Measurements from ENCODE around the gene MYOM1. TPM values are rescaled to one million over a fixed set of nuclear protein-coding genes. Genes with fewer than 3 reads are reported as not detected.

The MYOM1 gene
- total RNA-seq, 1 donor from 2014 or later, result 1.2 TPM

- H3K4me1 ChIP-seq, result peaks cover 14% of the 10 kb centered on the region
- DNase-seq (ENCODE audit: extremely low spot score in 2 of 2), result no peak
Measured at GRCh38 chr18:3104190-3105054, 115.3 kb downstream of the MYOM1 start.

GRCh38 chr18:3103576-3103975, 116.2 kb downstream of the MYOM1 start:
- Histone ChIP-seq H3K27me3 (no peaks in the 10 kb centered on the region), H3K4me1 (peaks cover 14% of the 10 kb centered on the region), H3K9me3 (no peaks in the 10 kb centered on the region), H3K4me3 (no peak overlapping the region), H3K27ac (no peak overlapping the region), H3K36me3 (no peaks in the 10 kb centered on the region)
- TF ChIP-seq POLR2AphosphoS5 (IDR thresholded peaks at IDR 0.05; ENCODE audit: insufficient read depth in 1 of 2, low read depth in 1 of 2) (no peak), CTCF (IDR thresholded peaks at IDR 0.05) (no peak), POLR2A (IDR thresholded peaks at IDR 0.05) (no peak)
- intact Hi-C loops (cut with DNase I), result no loop called here
- DNase-seq (ENCODE audit: extremely low spot score in 2 of 2), result no peak

More at GRCh38 chr18:3104190-3105054, 115.3 kb downstream of the MYOM1 start:
- Histone ChIP-seq H3K27me3 (no peaks in the 10 kb centered on the region), H3K4me3 (no peak overlapping the region), H3K9me3 (no peaks in the 10 kb centered on the region), H3K27ac (no peak overlapping the region), H3K36me3 (no peaks in the 10 kb centered on the region)
- TF ChIP-seq CTCF (IDR thresholded peaks at IDR 0.05) (no peak), POLR2AphosphoS5 (IDR thresholded peaks at IDR 0.05; ENCODE audit: insufficient read depth in 1 of 2, low read depth in 1 of 2) (peak in 1 of 2 donors; percentile 41)
- intact Hi-C loops (cut with DNase I), result no loop called here

GRCh38 chr18:3102983-3103382, 116.8 kb downstream of the MYOM1 start:
- Histone ChIP-seq H3K27me3 (no peaks in the 10 kb centered on the region), H3K36me3 (no peaks in the 10 kb centered on the region), H3K27ac (no peak overlapping the region), H3K9me3 (no peaks in the 10 kb centered on the region), H3K4me1 (peaks cover 14% of the 10 kb centered on the region), H3K4me3 (no peak overlapping the region)
- TF ChIP-seq POLR2AphosphoS5 (IDR thresholded peaks at IDR 0.05; ENCODE audit: insufficient read depth in 1 of 2, low read depth in 1 of 2) (no peak), POLR2A (IDR thresholded peaks at IDR 0.05) (no peak), CTCF (IDR thresholded peaks at IDR 0.05) (no peak)
- intact Hi-C loops (cut with DNase I), result no loop called here
- no peak for DNase-seq (ENCODE audit: extremely low spot score in 2 of 2)

- H3K27me3 ChIP-seq, result no peaks in the 10 kb centered on the region
- no peak for TF ChIP-seq CTCF (IDR thresholded peaks at IDR 0.05)
- no peak for TF ChIP-seq POLR2AphosphoS5 (IDR thresholded peaks at IDR 0.05; ENCODE audit: insufficient read depth in 1 of 2, low read depth in 1 of 2)
- no peak for TF ChIP-seq POLR2A (IDR thresholded peaks at IDR 0.05)
- H3K4me1 ChIP-seq, result peaks cover 14% of the 10 kb centered on the region
- H3K9me3 ChIP-seq, result no peaks in the 10 kb centered on the region
- intact Hi-C loops (cut with DNase I), result no loop called here
- H3K36me3 ChIP-seq, result no peaks in the 10 kb centered on the region
- no peak overlapping the region for H3K27ac ChIP-seq
- DNase-seq (ENCODE audit: extremely low spot score in 2 of 2), result no peak
- H3K4me3 ChIP-seq, result no peak overlapping the region
Measured at GRCh38 chr18:3100498-3101132, 119.2 kb downstream of the MYOM1 start.

- intact Hi-C loops (cut with DNase I), result no loop called here
- DNase-seq (ENCODE audit: extremely low spot score in 2 of 2), result no peak
- no peak overlapping the region for H3K27ac ChIP-seq
- no peak for TF ChIP-seq POLR2AphosphoS5 (IDR thresholded peaks at IDR 0.05; ENCODE audit: insufficient read depth in 1 of 2, low read depth in 1 of 2)
- TF ChIP-seq POLR2A (IDR thresholded peaks at IDR 0.05), result no peak
- TF ChIP-seq CTCF (IDR thresholded peaks at IDR 0.05), result no peak
- no peaks in the 10 kb centered on the region for H3K36me3 ChIP-seq
- H3K4me3 ChIP-seq, result no peak overlapping the region
- no peaks in the 10 kb centered on the region for H3K27me3 ChIP-seq
- peaks cover 9% of the 10 kb centered on the region for H3K4me1 ChIP-seq
- no peaks in the 10 kb centered on the region for H3K9me3 ChIP-seq
Measured at GRCh38 chr18:3099327-3099726, 120.4 kb downstream of the MYOM1 start.
